Activated naive CD4-positive, alpha-beta T cell treated with anti-CD3 and anti-CD28 coated beads, Interleukin-2, amount 10 ng/mL, durations not matched to agents 7 days and 5 days (primary cell): Measurements from ENCODE around the gene BCAS3.

Experiments
- CTCF ChIA-PET: fragments of 350-600 bp; sonication (Branson Sonifier 250); formaldehyde crosslinking; loops from one replicate; lab custom pipeline; 2021; ENCODE audit warnings: antibody characterized with exemption; lab: Charles Lee
- DNase-seq: peaks from one replicate; pipeline ENCODE4 v3.0.0-alpha.2; 2020
- H3K27ac Mint-ChIP-seq: one replicate; pipeline ENCODE4 v1.8.0; 2021; ENCODE audit warnings: mild to moderate bottlenecking, moderate library complexity, mixed read lengths
- H3K27me3 Mint-ChIP-seq: one replicate; pipeline ENCODE4 v1.8.0; 2021; ENCODE audit warnings: mild to moderate bottlenecking, mixed read lengths
- H3K36me3 Mint-ChIP-seq: one replicate; pipeline ENCODE4 v1.8.0; 2021; ENCODE audit warnings: mixed read lengths
- H3K4me1 Mint-ChIP-seq: one replicate; pipeline ENCODE4 v1.8.0; 2021; ENCODE audit warnings: mixed read lengths
- H3K4me3 Mint-ChIP-seq: one replicate; pipeline ENCODE4 v1.8.0; 2021; ENCODE audit warnings: mild to moderate bottlenecking, moderate library complexity, mixed read lengths
- H3K9me3 Mint-ChIP-seq: one replicate; pipeline ENCODE4 v1.8.0; 2021; ENCODE audit warnings: mixed read lengths

BCAS3 gene

DNA sequence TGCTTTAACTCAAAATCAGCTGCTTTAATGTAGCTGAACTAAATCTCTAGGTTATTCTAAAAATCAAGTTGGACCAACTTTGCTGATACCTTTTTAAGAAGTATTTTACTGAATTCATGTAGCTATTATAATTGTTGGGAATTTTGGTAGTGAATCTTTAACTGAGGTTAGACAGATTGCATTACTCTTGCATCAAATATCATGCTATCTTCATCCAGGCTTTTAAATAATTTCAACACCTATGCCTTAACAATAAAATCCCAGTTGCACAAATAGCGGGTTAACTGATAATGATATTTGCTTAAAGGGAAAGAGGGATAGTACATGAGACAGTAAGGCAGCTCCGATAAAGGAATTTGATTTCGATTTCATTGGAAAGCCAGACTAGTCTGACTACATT, 480.7 kb downstream of the BCAS3 start:
- peaks cover 12% of the 10 kb centered on the region for H3K27me3 Mint-ChIP-seq
- no peak overlapping the region for H3K4me3 Mint-ChIP-seq
- H3K27ac Mint-ChIP-seq: no peak overlapping the region
- no peak for DNase-seq
- H3K36me3 Mint-ChIP-seq: no peaks in the 10 kb centered on the region
- H3K4me1 Mint-ChIP-seq: peaks cover 23% of the 10 kb centered on the region
- CTCF ChIA-PET: no interaction called here
- no peaks in the 10 kb centered on the region for H3K9me3 Mint-ChIP-seq

DNA sequence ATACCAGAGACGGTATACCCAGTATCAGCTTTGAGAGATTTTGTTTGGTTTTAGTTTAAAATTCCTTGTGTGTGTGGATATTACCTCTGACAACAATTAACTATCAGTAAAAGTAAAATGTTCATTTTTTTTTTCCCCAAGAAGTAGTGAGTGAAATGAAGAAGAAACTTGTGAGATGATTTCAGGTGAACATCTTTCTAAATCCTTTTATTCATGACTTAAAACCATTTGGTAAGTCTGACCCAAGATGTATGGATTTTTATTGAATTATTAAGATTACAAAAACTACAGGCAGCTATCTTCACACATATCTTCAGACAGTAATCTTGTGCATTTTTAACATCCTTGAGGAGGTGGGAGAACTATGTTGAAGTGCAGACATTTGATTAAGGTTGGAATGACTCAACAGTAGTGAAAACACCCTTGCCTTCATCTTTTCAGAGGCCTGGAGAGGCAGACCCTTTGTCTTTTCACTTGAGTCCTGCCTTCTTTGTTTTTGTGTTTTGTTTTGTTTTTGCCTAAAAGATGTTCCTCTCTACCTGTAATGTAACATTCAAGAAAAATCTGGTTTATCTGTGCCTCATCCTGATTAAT, 481.7 kb downstream of the BCAS3 start:
- Mint-ChIP-seq H3K27ac (no peak overlapping the region), H3K9me3 (no peaks in the 10 kb centered on the region), H3K4me1 (peaks cover 23% of the 10 kb centered on the region), H3K4me3 (no peak overlapping the region), H3K36me3 (no peaks in the 10 kb centered on the region), H3K27me3 (peaks cover 7% of the 10 kb centered on the region)
- DNase-seq: no peak
- CTCF ChIA-PET: no interaction called here

DNA sequence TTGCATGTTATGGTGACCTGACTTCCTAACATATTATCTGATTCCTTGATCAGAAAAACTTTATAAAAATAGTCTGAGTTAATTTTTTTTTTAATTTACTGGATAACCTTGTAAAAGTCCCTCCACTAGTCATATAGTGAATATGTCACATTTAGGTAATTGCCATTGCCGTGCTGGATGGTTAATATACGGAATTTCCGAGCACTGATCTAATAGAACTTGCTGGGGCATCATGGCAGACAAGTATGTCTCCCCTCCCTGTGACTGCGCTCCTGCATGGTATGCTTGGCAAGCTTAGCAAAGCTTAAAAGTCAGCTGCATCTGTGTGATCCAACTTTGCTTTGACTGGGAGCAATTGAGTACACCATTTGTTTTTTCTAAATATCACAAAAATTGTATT, 482.6 kb downstream of the BCAS3 start:
- Mint-ChIP-seq H3K27ac (no peak overlapping the region), H3K36me3 (peaks cover 1% of the 10 kb centered on the region), H3K9me3 (peaks cover 3% of the 10 kb centered on the region), H3K4me3 (no peak overlapping the region), H3K27me3 (peaks cover 7% of the 10 kb centered on the region), H3K4me1 (peaks cover 23% of the 10 kb centered on the region)
- DNase-seq: no peak
- CTCF ChIA-PET: no interaction called here

DNA sequence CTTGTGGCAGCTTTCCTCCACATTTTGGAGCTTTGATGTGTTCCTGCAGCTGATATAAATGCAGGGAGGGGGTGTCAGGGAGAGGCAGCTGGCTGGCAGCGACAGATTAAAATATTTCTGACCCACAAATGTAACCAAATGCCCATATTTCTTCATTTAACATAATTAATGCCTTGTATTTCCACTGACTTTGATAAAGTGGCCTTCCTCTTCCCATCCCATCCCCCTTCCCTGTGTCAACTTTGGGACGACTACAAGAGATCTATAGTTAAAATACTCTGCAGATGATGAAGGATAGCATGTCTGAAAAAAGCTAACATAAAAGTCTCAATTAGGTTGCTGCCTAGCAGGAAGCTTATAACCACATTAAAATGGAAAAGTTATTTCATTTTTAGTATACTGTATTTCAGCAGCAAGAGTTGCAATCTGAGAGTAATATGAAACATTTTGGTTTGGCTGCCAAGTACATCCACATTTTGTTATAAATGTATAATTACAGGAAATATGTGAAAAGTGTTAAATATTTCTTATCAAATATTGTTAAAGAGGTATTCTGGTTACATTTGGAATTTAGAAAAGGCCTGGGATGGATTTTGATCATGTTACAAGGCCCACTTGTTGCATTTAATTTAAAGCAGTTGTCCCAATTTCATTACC, 483.3 kb downstream of the BCAS3 start:
- CTCF ChIA-PET: no interaction called here
- Mint-ChIP-seq H3K27me3 (peaks cover 7% of the 10 kb centered on the region), H3K36me3 (peaks cover 1% of the 10 kb centered on the region), H3K4me3 (no peak overlapping the region), H3K4me1 (peaks cover 23% of the 10 kb centered on the region), H3K27ac (no peak overlapping the region), H3K9me3 (peaks cover 3% of the 10 kb centered on the region)
- no peak for DNase-seq

DNA sequence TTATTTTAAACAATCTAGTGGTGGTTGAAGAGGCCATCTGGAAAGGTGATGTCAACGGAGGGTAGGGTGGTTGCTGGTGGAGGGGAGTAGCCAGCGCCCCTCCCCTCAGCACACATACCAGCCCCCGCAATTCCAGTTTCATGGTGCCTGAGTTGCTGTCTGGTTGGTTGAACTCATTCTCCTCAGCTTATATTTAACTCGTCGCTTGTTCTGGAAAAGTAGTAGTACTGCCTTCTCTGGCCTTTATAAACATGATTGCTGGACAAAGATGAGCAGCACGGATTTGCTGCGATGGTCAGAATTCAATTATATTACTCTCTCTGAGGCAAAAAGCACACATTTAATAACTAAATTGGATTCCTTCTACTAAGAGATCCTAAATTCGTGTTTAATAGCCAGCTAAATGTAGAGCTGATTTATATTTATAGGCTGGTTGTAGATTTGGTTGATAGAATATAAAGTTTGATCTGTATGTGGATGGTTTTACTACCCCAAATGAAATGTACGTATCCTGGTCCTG, 484.0 kb downstream of the BCAS3 start:
- H3K4me1 Mint-ChIP-seq: peaks cover 23% of the 10 kb centered on the region
- CTCF ChIA-PET: interaction anchor here (0.6 kb wide), 1 partner anchor 1803 kb away, joined by 3 read pairs; no protein-coding TSS in a partner anchor

DNA sequence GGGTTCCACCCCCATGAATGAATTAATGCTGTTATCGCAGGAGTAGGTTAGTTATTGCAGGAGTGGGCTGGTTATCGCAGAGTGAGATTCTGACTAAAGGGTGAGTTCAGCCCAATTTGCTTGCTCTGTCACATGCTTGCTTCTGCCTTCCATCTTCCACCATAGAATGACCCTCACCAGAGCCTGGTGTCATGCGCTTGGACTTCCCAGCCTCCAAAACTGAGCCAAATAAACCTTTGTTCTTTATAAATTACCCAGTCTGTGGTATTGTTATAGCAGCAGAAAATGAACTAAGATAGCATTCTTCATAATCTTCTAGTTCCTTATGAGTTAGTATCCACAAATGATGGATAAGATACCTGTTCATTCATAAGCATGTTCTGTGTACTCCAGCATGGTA, 486.9 kb downstream of the BCAS3 start:
- H3K4me1 Mint-ChIP-seq: peaks cover 18% of the 10 kb centered on the region
- DNase-seq: no peak
- no peak overlapping the region for H3K27ac Mint-ChIP-seq
- no peak overlapping the region for H3K4me3 Mint-ChIP-seq
- no peaks in the 10 kb centered on the region for H3K27me3 Mint-ChIP-seq
- CTCF ChIA-PET: no interaction called here
- peaks cover 3% of the 10 kb centered on the region for H3K9me3 Mint-ChIP-seq
- peaks cover 1% of the 10 kb centered on the region for H3K36me3 Mint-ChIP-seq

More for the DNA sequence above, 484.0 kb downstream of the BCAS3 start:
- Mint-ChIP-seq H3K27me3 (peaks cover 3% of the 10 kb centered on the region), H3K36me3 (peaks cover 1% of the 10 kb centered on the region), H3K27ac (no peak overlapping the region), H3K9me3 (peaks cover 3% of the 10 kb centered on the region), H3K4me3 (no peak overlapping the region)
- no peak for DNase-seq

DNA sequence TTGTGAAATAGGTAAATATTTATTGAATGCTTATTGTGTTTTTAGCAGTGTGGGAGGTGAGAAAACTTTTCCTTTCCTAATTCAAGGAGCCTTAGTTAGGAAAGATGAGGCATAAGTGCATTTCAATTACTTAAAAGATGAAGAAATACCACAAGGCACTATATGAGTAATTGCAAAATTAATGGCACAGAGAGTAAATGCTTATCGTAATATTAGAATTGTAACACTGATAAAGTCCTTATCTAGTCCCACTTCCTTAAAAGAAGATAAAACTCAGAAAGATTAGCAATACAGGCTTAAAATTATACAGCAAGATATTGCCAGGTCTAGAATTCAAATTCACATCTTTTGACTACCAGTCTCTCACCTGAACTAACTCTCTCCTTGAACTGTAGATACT, 489.4 kb downstream of the BCAS3 start:
- H3K4me3 Mint-ChIP-seq: no peak overlapping the region
- DNase-seq: no peak
- H3K9me3 Mint-ChIP-seq: peaks cover 3% of the 10 kb centered on the region
- H3K36me3 Mint-ChIP-seq: peaks cover 1% of the 10 kb centered on the region
- CTCF ChIA-PET: no interaction called here
- no peak overlapping the region for H3K27ac Mint-ChIP-seq
- H3K27me3 Mint-ChIP-seq: no peaks in the 10 kb centered on the region
- H3K4me1 Mint-ChIP-seq: no peaks in the 10 kb centered on the region

DNA sequence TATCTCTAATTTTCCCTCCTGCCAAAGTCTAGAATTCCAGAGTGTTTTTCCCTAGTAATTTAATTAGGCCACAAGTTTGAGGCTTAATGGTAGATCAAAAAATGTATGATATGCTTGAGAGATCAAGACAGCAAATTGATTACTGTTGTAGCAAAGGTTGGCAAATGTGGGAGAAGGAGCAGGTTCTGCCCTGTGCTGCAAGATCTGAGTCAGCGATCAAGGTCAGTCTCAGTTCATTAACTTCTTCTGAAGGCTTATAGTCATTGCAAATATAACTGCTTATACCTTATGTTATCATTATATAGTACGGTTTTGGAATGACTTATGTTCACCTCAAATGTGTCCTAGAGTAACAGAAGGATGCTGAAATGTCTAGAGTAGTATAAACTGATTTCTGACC, 490.9 kb downstream of the BCAS3 start:
- CTCF ChIA-PET: no interaction called here
- Mint-ChIP-seq H3K36me3 (peaks cover 1% of the 10 kb centered on the region), H3K9me3 (peaks cover 3% of the 10 kb centered on the region), H3K27ac (no peak overlapping the region), H3K4me1 (no peaks in the 10 kb centered on the region), H3K4me3 (no peak overlapping the region), H3K27me3 (no peaks in the 10 kb centered on the region)
- no peak for DNase-seq

DNA sequence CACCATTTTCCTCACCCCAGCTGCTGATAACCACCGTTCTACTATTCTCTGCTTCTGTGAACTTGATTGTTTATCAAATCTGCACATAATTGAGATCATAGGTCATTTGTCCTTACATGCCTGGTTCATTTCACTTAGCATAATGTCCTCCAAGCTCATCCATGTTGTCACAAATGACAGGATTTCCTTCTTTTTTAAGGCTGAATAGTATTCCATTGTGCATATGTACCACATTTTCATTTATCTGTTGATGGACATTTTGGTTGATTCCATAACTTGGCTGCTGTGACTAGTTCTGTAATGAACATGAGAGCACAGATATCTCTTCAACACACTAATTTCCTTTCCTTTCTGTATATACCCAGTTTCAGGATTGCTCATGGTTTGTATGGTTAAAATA, 496.7 kb downstream of the BCAS3 start:
- no peak for DNase-seq
- H3K9me3 Mint-ChIP-seq: no peaks in the 10 kb centered on the region
- CTCF ChIA-PET: no interaction called here
- H3K4me3 Mint-ChIP-seq: no peak overlapping the region
- peaks cover 11% of the 10 kb centered on the region for H3K4me1 Mint-ChIP-seq
- no peak overlapping the region for H3K27ac Mint-ChIP-seq
- H3K36me3 Mint-ChIP-seq: no peaks in the 10 kb centered on the region
- no peaks in the 10 kb centered on the region for H3K27me3 Mint-ChIP-seq

DNA sequence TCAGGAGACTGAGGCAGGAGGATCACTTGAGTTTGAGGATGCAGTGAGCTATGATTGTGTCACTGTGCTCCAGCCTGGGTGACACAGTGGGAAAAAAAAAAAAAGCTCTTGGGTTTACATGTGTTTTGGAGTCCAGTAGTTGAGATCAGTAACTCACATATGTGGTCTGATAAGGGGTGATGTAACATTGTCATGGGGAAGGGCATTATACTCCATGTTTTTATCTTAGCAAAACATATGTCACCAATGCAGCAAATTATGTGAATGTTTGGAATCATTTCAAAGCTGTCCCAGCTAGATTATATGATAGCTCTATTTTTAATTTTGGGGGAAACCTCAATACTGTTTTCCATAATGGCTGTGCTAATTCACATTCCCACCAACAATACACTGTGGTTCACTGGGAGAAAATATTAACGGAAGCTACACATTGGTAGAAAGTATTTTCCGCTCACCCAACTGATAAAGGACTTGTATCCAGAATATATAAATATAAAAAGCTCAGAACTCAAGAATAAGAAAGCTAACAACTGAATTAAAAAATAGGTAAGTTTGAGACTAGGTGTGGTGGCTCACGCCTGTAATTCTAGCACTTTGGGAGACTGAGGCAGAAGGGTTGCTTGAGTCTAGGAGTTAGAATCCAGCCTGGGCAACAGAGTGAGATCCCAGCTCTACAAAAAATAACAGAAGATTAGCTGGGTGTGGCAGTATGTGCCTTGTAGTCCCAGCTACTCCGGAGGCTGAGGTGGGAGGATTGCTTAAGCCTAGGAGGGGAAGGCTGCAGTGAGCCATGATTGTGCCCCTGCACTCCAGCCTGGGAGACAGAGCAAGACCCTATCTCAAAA, 497.9 kb downstream of the BCAS3 start:
- DNase-seq: no peak
- Mint-ChIP-seq H3K4me3 (no peak overlapping the region), H3K4me1 (peaks cover 11% of the 10 kb centered on the region), H3K9me3 (no peaks in the 10 kb centered on the region), H3K27me3 (no peaks in the 10 kb centered on the region), H3K27ac (no peak overlapping the region), H3K36me3 (no peaks in the 10 kb centered on the region)
- CTCF ChIA-PET: interaction anchor here (0.7 to 1.5 kb wide), 2 partner anchors 8 to 38 kb away, joined by 4 read pairs; no protein-coding TSS in a partner anchor

DNA sequence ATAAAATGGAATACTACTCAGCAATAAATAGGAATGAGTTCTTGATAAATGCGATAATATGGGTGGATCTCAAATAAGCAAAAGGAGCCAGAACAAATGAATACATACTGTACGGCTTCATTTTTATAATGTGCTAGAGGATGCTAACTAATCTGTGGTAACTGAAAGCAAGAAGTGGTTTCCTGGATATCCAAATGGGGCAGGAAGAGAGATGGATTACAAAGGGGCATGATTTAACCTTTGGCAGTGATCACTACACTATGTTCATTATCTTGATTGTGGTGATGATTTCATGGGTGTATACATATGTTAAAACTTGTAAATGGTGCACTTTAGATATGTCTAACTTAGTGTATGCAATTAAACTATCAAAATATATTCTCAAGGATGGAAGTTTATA, 499.7 kb downstream of the BCAS3 start:
- peaks cover 11% of the 10 kb centered on the region for H3K4me1 Mint-ChIP-seq
- DNase-seq: no peak
- H3K9me3 Mint-ChIP-seq: no peaks in the 10 kb centered on the region
- no peaks in the 10 kb centered on the region for H3K27me3 Mint-ChIP-seq
- H3K4me3 Mint-ChIP-seq: no peak overlapping the region
- no peak overlapping the region for H3K27ac Mint-ChIP-seq
- H3K36me3 Mint-ChIP-seq: no peaks in the 10 kb centered on the region
- CTCF ChIA-PET: no interaction called here

DNA sequence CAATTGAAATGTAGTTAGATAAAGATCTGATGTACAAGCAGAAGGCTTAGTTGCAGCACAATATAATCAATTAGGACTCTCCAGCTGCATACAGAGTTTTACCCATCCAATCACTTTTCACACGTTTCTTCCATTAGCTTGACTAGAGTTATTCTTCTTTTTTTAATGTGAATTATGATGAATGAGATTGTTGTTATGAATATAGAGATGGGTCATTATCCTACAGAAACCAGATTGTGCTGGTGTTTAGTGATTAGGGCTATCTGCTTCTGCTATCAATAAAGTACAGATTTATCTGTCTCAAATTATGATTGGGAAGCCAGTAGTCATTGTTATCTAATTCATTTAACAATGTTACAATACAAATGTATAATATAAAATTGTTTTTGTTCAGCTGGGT, 500.6 kb downstream of the BCAS3 start:
- Mint-ChIP-seq H3K4me3 (no peak overlapping the region), H3K9me3 (no peaks in the 10 kb centered on the region), H3K27me3 (no peaks in the 10 kb centered on the region), H3K36me3 (no peaks in the 10 kb centered on the region), H3K4me1 (peaks cover 11% of the 10 kb centered on the region), H3K27ac (no peak overlapping the region)
- no peak for DNase-seq
- CTCF ChIA-PET: no interaction called here

DNA sequence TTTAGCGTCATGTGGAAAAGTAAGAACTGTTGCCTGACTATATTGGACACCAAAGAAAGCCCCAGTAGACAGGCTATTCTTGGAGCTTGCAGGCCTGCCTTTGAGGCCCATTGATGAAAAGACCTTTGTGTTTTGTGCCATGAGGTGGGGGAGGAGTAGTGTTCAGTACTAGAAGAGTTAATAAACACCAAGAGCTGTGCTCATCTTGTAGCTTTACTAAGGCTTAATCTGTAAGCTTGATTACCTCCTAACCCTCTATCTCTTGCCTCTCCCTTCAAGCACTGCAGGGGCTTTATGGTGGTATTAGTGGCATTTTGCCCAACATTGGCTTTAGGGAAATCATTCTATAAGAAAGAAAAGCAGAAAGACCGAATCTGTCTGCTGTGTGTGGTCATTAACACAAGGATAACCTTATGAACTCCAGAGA, 501.7 kb downstream of the BCAS3 start:
- Mint-ChIP-seq H3K27ac (no peak overlapping the region), H3K4me3 (no peak overlapping the region), H3K27me3 (no peaks in the 10 kb centered on the region), H3K36me3 (no peaks in the 10 kb centered on the region), H3K4me1 (peaks cover 11% of the 10 kb centered on the region), H3K9me3 (no peaks in the 10 kb centered on the region)
- CTCF ChIA-PET: no interaction called here
- DNase-seq: no peak

DNA sequence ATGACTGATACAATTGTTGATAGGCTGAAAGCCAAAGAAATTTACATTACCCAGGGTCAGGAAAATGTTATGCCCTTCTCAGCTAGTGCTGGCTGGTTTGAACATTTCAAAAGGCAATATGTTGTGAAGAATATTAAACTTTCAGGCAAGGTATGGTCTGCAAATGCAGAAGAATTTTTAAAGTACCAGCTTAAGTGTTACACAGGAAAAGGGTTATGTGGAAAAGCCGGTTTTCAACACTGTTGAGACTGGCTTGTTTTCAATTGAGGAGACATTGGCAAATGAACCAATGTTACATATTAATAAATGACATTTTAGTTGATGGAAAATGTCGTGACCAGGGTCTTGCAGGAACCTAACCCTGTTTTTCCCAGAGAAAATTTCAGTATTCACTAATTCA, 506.1 kb downstream of the BCAS3 start:
- DNase-seq: no peak
- no peaks in the 10 kb centered on the region for H3K27me3 Mint-ChIP-seq
- H3K27ac Mint-ChIP-seq: no peak overlapping the region
- H3K9me3 Mint-ChIP-seq: no peaks in the 10 kb centered on the region
- no peaks in the 10 kb centered on the region for H3K4me1 Mint-ChIP-seq
- no peaks in the 10 kb centered on the region for H3K36me3 Mint-ChIP-seq
- H3K4me3 Mint-ChIP-seq: no peak overlapping the region
- CTCF ChIA-PET: no interaction called here
